Rectal smooth muscle tissue (tissue), 1 donor: ENCODE results near the gene ZNF20.
A peak's percentile ranks its signal among the peaks of the same experiment; 100 is the strongest.
"Not testable (repeated sequence)": the region's sequence is repeated elsewhere in the genome, so short reads cannot be mapped to it uniquely, and the experiment has no call there.

ENCODE experiments used
- H3K27ac ChIP-seq: one replicate; pipeline ENCODE4 v1.7.0; 2013; ENCODE audit warnings: low read depth, low read length, inconsistent platforms
- H3K27me3 ChIP-seq: one replicate; pipeline ENCODE4 v1.7.0; 2013; ENCODE audit warnings: low read length; ENCODE audit not compliant: control insufficient read depth, insufficient read depth
- H3K36me3 ChIP-seq: one replicate; pipeline ENCODE4 v1.7.0; 2013; ENCODE audit warnings: low read length; ENCODE audit not compliant: control insufficient read depth, insufficient read depth
- H3K4me1 ChIP-seq: one replicate; pipeline ENCODE4 v1.7.0; 2013; ENCODE audit warnings: low read length; ENCODE audit not compliant: control insufficient read depth, insufficient read depth
- H3K4me3 ChIP-seq: one replicate; pipeline ENCODE4 v1.7.0; 2013; ENCODE audit warnings: low read length
- H3K9ac ChIP-seq: one replicate; pipeline ENCODE4 v1.7.0; 2013; ENCODE audit warnings: low read length

The ZNF20 gene

GRCh38 chr19:12141405-12141736 lies 1.2 kb upstream of the ZNF20 start:
- no peaks in the 10 kb centered on the region for H3K27me3 ChIP-seq
- peaks cover 17% of the 10 kb centered on the region for H3K36me3 ChIP-seq
- peaks cover 7% of the 10 kb centered on the region for H3K4me1 ChIP-seq
- H3K27ac ChIP-seq = no peak overlapping the region
- no peak overlapping the region for H3K9ac ChIP-seq
- H3K4me3 ChIP-seq = no peak overlapping the region

GRCh38 chr19:12140545-12141404 lies 625 bp upstream of the ZNF20 start:
- H3K36me3 ChIP-seq = peaks cover 11% of the 10 kb centered on the region
- no peak overlapping the region for H3K27ac ChIP-seq
- H3K27me3 ChIP-seq = no peaks in the 10 kb centered on the region
- no peak overlapping the region for H3K9ac ChIP-seq
- H3K4me1 ChIP-seq = peaks cover 7% of the 10 kb centered on the region
- peak overlapping the region; percentile 85 for H3K4me3 ChIP-seq

- Histone ChIP-seq H3K27me3 (no peaks in the 10 kb centered on the region), H3K27ac (peak overlapping the region; percentile 72), H3K9ac (no peak overlapping the region)
Observed at GRCh38 chr19:12139269-12139668, 881 bp downstream of the ZNF20 start.

GRCh38 chr19:12137221-12137940 lies 2.8 kb downstream of the ZNF20 start:
- peaks cover 7% of the 10 kb centered on the region for H3K4me1 ChIP-seq
- peaks cover 22% of the 10 kb centered on the region for H3K36me3 ChIP-seq
- H3K27ac ChIP-seq = no peak overlapping the region
- H3K9ac ChIP-seq = no peak overlapping the region
- H3K27me3 ChIP-seq = no peaks in the 10 kb centered on the region
- no peak overlapping the region for H3K4me3 ChIP-seq

More at GRCh38 chr19:12139269-12139668, 881 bp downstream of the ZNF20 start:
- Histone ChIP-seq H3K4me1 (peaks cover 7% of the 10 kb centered on the region), H3K36me3 (peaks cover 9% of the 10 kb centered on the region), H3K4me3 (peak overlapping the region; percentile 85)

- Histone ChIP-seq H3K4me3 (no peak overlapping the region), H3K36me3 (peaks cover 24% of the 10 kb centered on the region), H3K9ac (no peak overlapping the region), H3K27me3 (no peaks in the 10 kb centered on the region), H3K4me1 (no peaks in the 10 kb centered on the region), H3K27ac (no peak overlapping the region)
Observed at GRCh38 chr19:12133069-12133468, 7.1 kb downstream of the ZNF20 start.

- no peak overlapping the region for H3K27ac ChIP-seq
- no peaks in the 10 kb centered on the region for H3K36me3 ChIP-seq
- no peaks in the 10 kb centered on the region for H3K4me1 ChIP-seq
Observed at GRCh38 chr19:12126707-12127106, 13.4 kb downstream of the ZNF20 start.

GRCh38 chr19:12117201-12117970 lies 22.8 kb downstream of the ZNF20 start:
- Histone ChIP-seq H3K36me3 (no peaks in the 10 kb centered on the region), H3K4me1 (no peaks in the 10 kb centered on the region), H3K27ac (no peak overlapping the region), H3K27me3 (no peaks in the 10 kb centered on the region), H3K9ac (no peak overlapping the region), H3K4me3 (no peak overlapping the region)

More at GRCh38 chr19:12126707-12127106, 13.4 kb downstream of the ZNF20 start:
- H3K4me3 ChIP-seq = no peak overlapping the region
- H3K9ac ChIP-seq = no peak overlapping the region
- H3K27me3 ChIP-seq = no peaks in the 10 kb centered on the region

- Histone ChIP-seq H3K4me3 (no peak overlapping the region), H3K27me3 (no peaks in the 10 kb centered on the region), H3K9ac (no peak overlapping the region), H3K27ac (no peak overlapping the region), H3K36me3 (no peaks in the 10 kb centered on the region), H3K4me1 (no peaks in the 10 kb centered on the region)
Observed at GRCh38 chr19:12113121-12113520, 27.0 kb downstream of the ZNF20 start.

GRCh38 chr19:12112701-12113100 lies 27.4 kb downstream of the ZNF20 start:
- H3K4me3 ChIP-seq = no peak overlapping the region
- H3K36me3 ChIP-seq = no peaks in the 10 kb centered on the region
- H3K4me1 ChIP-seq = no peaks in the 10 kb centered on the region
- H3K9ac ChIP-seq = no peak overlapping the region
- H3K27ac ChIP-seq = no peak overlapping the region
- no peaks in the 10 kb centered on the region for H3K27me3 ChIP-seq

- H3K27ac ChIP-seq = no peak overlapping the region
- H3K36me3 ChIP-seq = no peaks in the 10 kb centered on the region
- H3K4me3 ChIP-seq = no peak overlapping the region
- no peak overlapping the region for H3K9ac ChIP-seq
- no peaks in the 10 kb centered on the region for H3K27me3 ChIP-seq
- H3K4me1 ChIP-seq = no peaks in the 10 kb centered on the region
Observed at GRCh38 chr19:12111943-12112637, 28.1 kb downstream of the ZNF20 start.

- Histone ChIP-seq H3K27ac (no peak overlapping the region), H3K9ac (no peak overlapping the region), H3K4me3 (no peak overlapping the region), H3K36me3 (no peaks in the 10 kb centered on the region), H3K27me3 (no peaks in the 10 kb centered on the region), H3K4me1 (no peaks in the 10 kb centered on the region)
Observed at GRCh38 chr19:12111176-12111575, 29.0 kb downstream of the ZNF20 start.

- H3K9ac ChIP-seq, H3K4me1 ChIP-seq, H3K27ac ChIP-seq, H3K27me3 ChIP-seq, H3K36me3 ChIP-seq, H3K4me3 ChIP-seq: not testable (repeated sequence)
Observed at GRCh38 chr19:12103909-12104308, 36.2 kb downstream of the ZNF20 start.
